Loucy (cell line): ENCODE data around the gene ABCC4.

Source experiments
- H2AFZ ChIP-seq: fragments of 200-600 bp; sonication (generic); 2 replicates; pipeline ENCODE4 v1.6.0; 2016; ENCODE audit warnings: antibody characterized with exemption, mild to moderate bottlenecking, low read length, moderate library complexity
- H3F3A ChIP-seq: fragments of 200-600 bp; 2 replicates; pipeline ENCODE4 v1.6.0; 2016; ENCODE audit warnings: antibody characterized with exemption, low read depth, mild to moderate bottlenecking
- H3K27me3 ChIP-seq: fragments of 200-600 bp; sonication (generic); 2 replicates; pipeline ENCODE4 v1.6.1; 2014; ENCODE audit warnings: low read length, mild to moderate bottlenecking; ENCODE audit not compliant: insufficient read depth, poor library complexity, severe bottlenecking
- H3K36me3 ChIP-seq: fragments of 200-600 bp; sonication (generic); 2 replicates; pipeline ENCODE4 v1.6.1; 2016; ENCODE audit warnings: low read length; ENCODE audit not compliant: insufficient read depth
- H3K4me1 ChIP-seq: fragments of 200-600 bp; sonication (generic); 2 replicates; pipeline ENCODE4 v1.5.1; 2014; ENCODE audit warnings: low read length, mild to moderate bottlenecking; ENCODE audit not compliant: insufficient read depth, poor library complexity, severe bottlenecking
- H3K4me2 ChIP-seq: fragments of 200-600 bp; sonication (generic); 2 replicates; pipeline ENCODE4 v1.6.0; 2014; ENCODE audit warnings: antibody characterized with exemption, low read length, low read depth, mild to moderate bottlenecking; ENCODE audit not compliant: poor library complexity, severe bottlenecking
- H3K4me3 ChIP-seq: fragments of 200-600 bp; sonication (generic); 2 replicates; pipeline ENCODE4 v1.5.1; 2014; ENCODE audit warnings: low read length, mild to moderate bottlenecking, mixed read lengths; ENCODE audit not compliant: poor library complexity, severe bottlenecking
- H3K79me2 ChIP-seq: fragments of 200-600 bp; sonication (generic); 2 replicates; pipeline ENCODE4 v1.6.1; 2014; ENCODE audit warnings: low read length; ENCODE audit not compliant: insufficient read depth
- H3K9ac ChIP-seq: fragments of 200-600 bp; sonication (generic); 2 replicates; pipeline ENCODE4 v1.6.0; 2014; ENCODE audit warnings: mild to moderate bottlenecking, low read depth, low read length, moderate library complexity; ENCODE audit not compliant: poor library complexity, severe bottlenecking
- H3K9me2 ChIP-seq: fragments of 200-600 bp; sonication (generic); replicated peaks from 2 replicates; pipeline ENCODE4 v1.6.1; 2016; ENCODE audit warnings: low read depth, low read length, mixed read lengths
- H3K9me3 ChIP-seq: fragments of 200-600 bp; sonication (generic); 2 replicates; pipeline ENCODE4 v1.6.1; 2014; ENCODE audit warnings: mild to moderate bottlenecking, antibody characterized with exemption, low read length, low read depth; ENCODE audit not compliant: insufficient read depth
- H4K20me1 ChIP-seq: fragments of 200-600 bp; sonication (generic); 2 replicates; pipeline ENCODE4 v1.6.0; 2014; ENCODE audit warnings: antibody characterized with exemption, low read length, mild to moderate bottlenecking; ENCODE audit not compliant: insufficient read depth, poor library complexity, severe bottlenecking
- CTCF ChIP-seq: fragments of 200-600 bp; sonication (generic); conservative IDR thresholded peaks from 2 replicates; pipeline ENCODE4 v1.5.1; 2014; ENCODE audit warnings: mild to moderate bottlenecking, antibody characterized with exemption, low read length
- EZH2phosphoT487 ChIP-seq: fragments of 200-600 bp; IDR thresholded peaks from 2 replicates; pipeline ENCODE4 v1.6.1; 2018; ENCODE audit warnings: antibody characterized with exemption, mild to moderate bottlenecking, moderate library complexity, borderline replicate concordance

The ABCC4 gene

GRCh38 chr13:95033890-95034289 lies 267.4 kb downstream of the ABCC4 start:
- H4K20me1 ChIP-seq, result no peaks in the 10 kb centered on the region
- no peaks in the 10 kb centered on the region for H3K9me2 ChIP-seq
- TF ChIP-seq CTCF (no peak), EZH2phosphoT487 (no peak)

GRCh38 chr13:95032121-95032520 lies 269.1 kb downstream of the ABCC4 start:
- Histone ChIP-seq H3K9me3 (no peaks in the 10 kb centered on the region), H4K20me1 (no peaks in the 10 kb centered on the region), H3K79me2 (no peaks in the 10 kb centered on the region), H2AFZ (no peak overlapping the region), H3K4me2 (no peak overlapping the region), H3K9me2 (no peaks in the 10 kb centered on the region), H3K27me3 (no peaks in the 10 kb centered on the region), H3K9ac (no peak overlapping the region), H3K4me1 (no peaks in the 10 kb centered on the region), H3K4me3 (no peak overlapping the region), H3K36me3 (no peaks in the 10 kb centered on the region), H3F3A (no peaks in the 10 kb centered on the region)
- TF ChIP-seq CTCF (no peak), EZH2phosphoT487 (no peak)

More at GRCh38 chr13:95033890-95034289, 267.4 kb downstream of the ABCC4 start:
- H3K4me1 ChIP-seq, result no peaks in the 10 kb centered on the region
- H3K79me2 ChIP-seq, result no peaks in the 10 kb centered on the region
- no peak overlapping the region for H3K9ac ChIP-seq
- H3K36me3 ChIP-seq, result no peaks in the 10 kb centered on the region
- H3F3A ChIP-seq, result no peaks in the 10 kb centered on the region
- H3K4me3 ChIP-seq, result no peak overlapping the region
- no peak overlapping the region for H3K4me2 ChIP-seq
- no peaks in the 10 kb centered on the region for H3K9me3 ChIP-seq
- no peak overlapping the region for H2AFZ ChIP-seq
- H3K27me3 ChIP-seq, result no peaks in the 10 kb centered on the region

GRCh38 chr13:95030821-95031343 lies 270.4 kb downstream of the ABCC4 start:
- TF ChIP-seq EZH2phosphoT487, result no peak
- TF ChIP-seq CTCF, result no peak
- no peaks in the 10 kb centered on the region for H3F3A ChIP-seq
- H3K9ac ChIP-seq, result no peak overlapping the region
- H3K9me2 ChIP-seq, result no peaks in the 10 kb centered on the region
- no peaks in the 10 kb centered on the region for H4K20me1 ChIP-seq
- H3K79me2 ChIP-seq, result no peaks in the 10 kb centered on the region
- no peaks in the 10 kb centered on the region for H3K9me3 ChIP-seq
- no peaks in the 10 kb centered on the region for H3K36me3 ChIP-seq
- H3K4me2 ChIP-seq, result no peak overlapping the region
- H3K4me3 ChIP-seq, result no peak overlapping the region
- H2AFZ ChIP-seq, result no peak overlapping the region
- H3K4me1 ChIP-seq, result no peaks in the 10 kb centered on the region
- H3K27me3 ChIP-seq, result no peaks in the 10 kb centered on the region
